ENCODE data around the gene TCF4. TPM values are rescaled to one million over a fixed set of nuclear protein-coding genes. Genes with fewer than 3 reads are reported as not detected.

The TCF4 gene
- total RNA-seq, 1 experiment from 2014 or later = 2.3 TPM

- H3K4me1 ChIP-seq (ENCODE audit: control insufficient read depth, insufficient read depth, low read length) = no peaks in the 10 kb centered on the region
- no peak overlapping the region for H3K27ac ChIP-seq (ENCODE audit: low read length)
- H3K9me3 ChIP-seq (ENCODE audit: control insufficient read depth, insufficient read depth, low read depth, low read length) = no peaks in the 10 kb centered on the region
- no peak for DNase-seq (ENCODE audit: low read depth, low spot score)
- POLR2A ChIA-PET = no interaction called here
- in situ Hi-C loops (cut with HindIII; ENCODE audit: low pct_unique_long_range_greater_than_20kb, low sequenced_read_pairs) (no loop called here), intact Hi-C loops (cut with micrococcal nuclease; ENCODE audit: unreplicated experiment) (no loop called here)
- CTCF ChIA-PET = no interaction called here
- no peak for ATAC-seq
- no peaks in the 10 kb centered on the region for H3K27me3 ChIP-seq (ENCODE audit: control insufficient read depth, insufficient read depth, low read length)
- BruUV-seq (replicated peaks) = no TSS peak
- no peak overlapping the region for H3K4me3 ChIP-seq (ENCODE audit: low read depth in 2 of 2, low read length in 2 of 2)
- TF ChIP-seq CTCF (IDR thresholded peaks at IDR 0.05) (no peak), REST (IDR thresholded peaks at IDR 0.05; ENCODE audit: insufficient read depth in 1 of 2, low read depth in 2 of 2, low read length in 1 of 2) (no peak), POLR2AphosphoS5 (IDR thresholded peaks at IDR 0.05; ENCODE audit: low read depth, low read length) (no peak), TCF7L2 (IDR thresholded peaks at IDR 0.05; ENCODE audit: low read depth, low read length) (no peak), SIN3A (IDR thresholded peaks at IDR 0.05; ENCODE audit: borderline replicate concordance, insufficient read depth, low read depth, low read length) (no peak)
- no peaks in the 10 kb centered on the region for H3K36me3 ChIP-seq (ENCODE audit: control insufficient read depth, insufficient read depth, low read length)
Observed at GRCh38 chr18:55345103-55345950, 242.7 kb downstream of the TCF4 start.

- ChIA-PET CTCF (interaction anchor here (0.7 kb wide), 1 partner anchor 49 kb away, joined by 3 read pairs; no protein-coding TSS in a partner anchor), POLR2A (no interaction called here)
- no peak for ATAC-seq
Observed at GRCh38 chr18:55343396-55344073, 244.5 kb downstream of the TCF4 start.

More at GRCh38 chr18:55343396-55344073, 244.5 kb downstream of the TCF4 start:
- DNase-seq (ENCODE audit: low read depth, low spot score) = no peak
- no peaks in the 10 kb centered on the region for H3K27me3 ChIP-seq (ENCODE audit: control insufficient read depth, insufficient read depth, low read length)
- no peaks in the 10 kb centered on the region for H3K36me3 ChIP-seq (ENCODE audit: control insufficient read depth, insufficient read depth, low read length)
- intact Hi-C loops (cut with micrococcal nuclease; ENCODE audit: unreplicated experiment) (loop anchor here (5.0 kb wide), 1 partner anchor 1234 kb away; no protein-coding TSS in a partner anchor), in situ Hi-C loops (cut with HindIII; ENCODE audit: low pct_unique_long_range_greater_than_20kb, low sequenced_read_pairs) (no loop called here)
- no peaks in the 10 kb centered on the region for H3K4me1 ChIP-seq (ENCODE audit: control insufficient read depth, insufficient read depth, low read length)
- H3K4me3 ChIP-seq (ENCODE audit: low read depth in 2 of 2, low read length in 2 of 2) = no peak overlapping the region
- TF ChIP-seq TCF7L2 (IDR thresholded peaks at IDR 0.05; ENCODE audit: low read depth, low read length) (no peak), REST (IDR thresholded peaks at IDR 0.05; ENCODE audit: insufficient read depth in 1 of 2, low read depth in 2 of 2, low read length in 1 of 2) (no peak), SIN3A (IDR thresholded peaks at IDR 0.05; ENCODE audit: borderline replicate concordance, insufficient read depth, low read depth, low read length) (no peak), POLR2AphosphoS5 (IDR thresholded peaks at IDR 0.05; ENCODE audit: low read depth, low read length) (no peak), CTCF (IDR thresholded peaks at IDR 0.05) (peak; percentile 33; the same call in 1 of the 2 replicates)
- no peak overlapping the region for H3K27ac ChIP-seq (ENCODE audit: low read length)
- no peaks in the 10 kb centered on the region for H3K9me3 ChIP-seq (ENCODE audit: control insufficient read depth, insufficient read depth, low read depth, low read length)
- BruUV-seq (replicated peaks) = no TSS peak

Data from Panc1 (cell line).